ENCODE data around the gene PRICKLE2.

PRICKLE2 gene

DNA sequence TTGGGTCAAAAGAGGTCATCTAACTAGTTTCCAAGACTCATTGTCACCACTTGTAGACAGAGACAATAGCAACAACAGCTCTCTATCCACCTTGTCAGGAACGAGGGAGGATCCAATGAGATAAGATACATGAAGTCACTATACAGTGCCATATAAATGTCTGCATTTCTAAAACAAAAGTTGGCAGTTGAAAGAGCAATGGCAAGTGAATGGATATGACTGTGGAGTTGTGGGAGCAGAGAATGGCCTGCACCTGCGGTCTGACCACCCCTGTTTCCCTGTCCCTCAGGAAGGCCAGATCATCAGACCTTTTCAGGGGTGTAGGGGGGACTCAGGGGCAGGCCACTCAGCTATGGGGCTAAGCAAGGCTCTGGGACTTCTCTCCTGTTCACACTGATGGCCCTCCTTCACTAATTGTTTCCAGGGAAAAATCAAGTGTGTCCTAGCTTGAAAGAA is 161.3 kb downstream of the PRICKLE2 start:
- DNase-seq: no peak

DNA sequence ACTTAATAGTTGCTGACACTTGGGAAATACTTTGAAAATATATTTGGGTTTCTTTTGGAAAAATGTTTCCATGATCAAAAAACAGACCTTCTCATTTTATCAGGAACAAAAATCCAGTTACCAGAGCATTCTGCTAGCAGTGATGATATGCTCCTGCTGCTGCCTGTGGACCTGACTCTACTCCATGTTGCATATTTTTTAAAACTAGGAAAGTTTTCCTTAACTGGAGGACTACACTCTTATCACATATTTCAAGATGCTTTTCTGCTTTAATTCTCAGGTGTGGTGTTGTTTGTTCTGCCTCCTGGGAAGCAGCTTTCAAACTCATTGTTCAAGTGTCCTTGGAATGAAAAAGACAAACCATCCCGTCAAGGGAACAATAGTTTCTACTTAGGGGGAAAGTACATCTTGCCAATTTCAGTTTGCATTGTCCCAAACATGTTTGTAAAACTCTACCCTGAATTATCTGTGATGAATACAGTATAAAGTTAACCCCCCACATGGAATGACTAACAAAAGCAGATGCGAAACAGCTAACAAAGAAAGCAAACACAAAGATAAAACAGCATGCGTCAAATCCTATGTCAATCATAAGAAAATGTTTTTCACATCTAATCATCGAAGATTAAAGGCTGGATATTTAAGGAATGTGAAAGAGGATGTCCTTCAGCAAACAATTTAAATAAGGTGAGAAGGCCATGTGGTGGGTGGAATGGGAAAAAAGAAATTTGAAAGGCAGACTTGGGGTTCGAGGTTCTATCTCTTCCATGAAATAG is 161.9 kb downstream of the PRICKLE2 start:
- no peak for DNase-seq

DNA sequence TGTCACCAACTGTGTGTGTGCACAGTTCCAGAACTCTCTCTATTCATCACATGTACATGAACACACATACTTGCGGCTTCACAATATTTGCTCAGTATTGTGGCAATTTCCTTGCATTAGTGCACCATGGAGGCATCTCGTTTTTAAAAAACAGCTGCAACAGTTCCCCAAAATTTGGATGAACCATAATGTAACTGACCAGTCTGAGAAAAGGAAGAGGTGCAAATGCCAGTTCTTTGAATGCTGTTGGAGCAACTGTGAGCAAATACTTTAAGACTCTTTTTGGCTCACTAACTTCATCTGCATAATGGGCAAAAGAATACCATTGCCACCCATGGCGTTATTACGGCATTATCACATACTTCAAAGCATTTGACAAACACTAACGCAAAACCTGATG is 163.6 kb downstream of the PRICKLE2 start:
- DNase-seq: no peak

DNA sequence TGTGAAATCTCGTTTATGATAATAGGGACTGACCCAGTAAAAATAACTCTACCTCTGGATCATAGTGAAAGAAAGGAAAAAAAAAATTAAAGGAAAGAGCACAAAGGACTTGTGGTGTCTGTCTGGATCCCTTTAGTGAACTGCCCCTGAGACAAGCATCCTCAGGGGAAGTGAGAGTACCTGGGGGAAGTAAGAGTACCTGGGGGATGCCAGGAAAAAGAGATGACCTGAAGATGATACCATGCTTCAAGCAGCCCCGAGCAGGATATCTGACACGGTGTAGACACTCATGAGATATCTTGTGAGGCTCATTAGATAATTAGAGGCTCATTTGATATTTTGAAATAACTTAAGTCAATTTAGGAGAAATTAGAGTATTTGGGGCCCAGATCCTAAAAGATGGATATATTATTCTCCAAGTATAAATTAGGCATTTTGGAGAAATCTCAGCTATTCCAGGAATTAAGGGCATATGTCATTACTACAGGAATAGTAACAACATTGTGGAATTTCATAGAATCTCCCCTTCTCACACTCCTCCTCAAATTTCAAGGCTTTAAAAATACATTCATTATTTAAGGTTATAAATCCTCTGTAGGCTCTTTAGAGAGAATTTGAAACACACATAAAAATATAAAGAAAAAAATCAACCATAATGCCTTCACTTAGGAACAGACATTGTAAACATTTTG is 165.6 kb downstream of the PRICKLE2 start:
- DNase-seq: no peak

DNA sequence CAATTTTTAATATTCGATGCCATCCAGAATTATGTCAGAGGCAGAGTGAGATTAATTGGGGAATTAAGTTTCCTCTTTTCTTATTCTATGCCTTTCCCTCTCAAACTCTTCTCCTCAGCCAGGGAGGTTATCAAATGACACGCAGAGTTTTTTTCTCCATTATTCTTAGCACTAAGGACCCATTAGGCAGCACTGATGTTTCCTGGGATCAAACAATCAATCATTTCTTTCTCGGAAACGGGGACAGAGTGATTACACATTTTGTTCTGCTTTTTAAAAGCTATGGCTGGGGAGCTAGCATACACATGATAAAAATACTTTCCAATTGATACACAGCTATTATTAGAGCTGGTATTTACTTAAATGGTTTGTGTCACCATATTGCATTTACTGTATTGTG is 166.7 kb downstream of the PRICKLE2 start:
- DNase-seq: peak; percentile 16

DNA sequence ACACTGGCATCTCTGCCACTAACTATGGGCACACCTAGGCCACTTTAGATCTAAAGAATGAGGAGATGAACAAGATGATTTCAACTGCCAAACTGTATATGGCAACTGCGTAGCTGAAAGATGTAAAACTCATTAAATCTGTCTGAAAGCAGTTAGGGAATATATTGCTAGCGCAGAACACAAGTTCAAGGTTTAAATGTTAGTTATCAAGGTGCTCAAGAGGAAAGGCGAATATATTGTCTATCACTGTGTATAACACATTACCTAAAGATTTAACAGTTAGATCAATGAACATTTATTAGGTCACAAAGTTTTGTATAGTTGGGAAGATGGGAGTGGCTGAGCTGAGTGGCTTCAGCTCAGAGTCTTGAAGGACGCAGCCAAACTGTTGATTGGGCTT is 168.0 kb downstream of the PRICKLE2 start:
- DNase-seq: no peak

DNA sequence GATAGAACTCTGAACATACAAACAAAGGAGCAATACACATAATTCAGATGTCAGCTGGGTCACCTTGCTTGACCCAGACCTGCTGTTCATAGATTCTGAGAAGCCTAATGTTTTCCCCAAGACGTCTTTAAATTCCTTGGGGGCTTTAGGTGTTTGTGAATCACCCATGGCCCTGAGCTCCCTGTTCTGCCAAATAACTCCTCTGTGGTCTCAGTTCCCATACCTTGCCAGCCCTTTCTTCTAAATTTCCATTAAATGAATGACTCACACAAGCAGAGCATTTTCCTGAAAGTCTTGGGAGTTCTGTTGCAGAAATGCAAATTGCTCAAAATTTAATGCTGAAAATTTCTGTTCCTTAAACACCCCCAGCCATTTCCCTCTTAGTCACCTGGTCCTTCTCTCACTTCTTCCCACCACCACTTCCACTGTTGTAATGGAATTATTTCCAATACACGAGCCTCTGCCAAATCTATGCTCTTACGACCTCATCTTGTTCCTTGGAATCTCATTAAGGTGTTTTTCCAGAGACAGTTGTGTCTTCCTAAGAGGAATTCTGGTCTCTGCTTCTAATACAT is 168.6 kb downstream of the PRICKLE2 start:
- no peak for DNase-seq

DNA sequence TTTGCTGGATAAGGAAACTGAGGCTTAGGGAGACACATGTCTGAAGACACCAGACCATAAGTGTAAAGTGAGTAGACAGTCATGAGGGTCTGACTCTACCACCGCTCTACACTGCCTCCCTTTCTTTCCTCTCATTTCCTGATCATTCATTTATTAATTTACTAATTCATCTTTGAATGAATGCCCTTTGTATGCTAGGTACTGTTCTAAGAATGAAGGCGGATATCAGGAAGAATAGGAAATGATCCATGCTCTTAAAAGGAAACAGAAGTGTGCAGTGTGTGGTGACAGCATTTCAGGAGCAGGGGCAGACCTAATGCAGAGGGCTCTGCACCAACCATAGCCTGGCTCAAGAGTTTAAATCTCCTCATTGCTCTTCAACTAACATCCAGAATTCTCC is 170.2 kb downstream of the PRICKLE2 start:
- no peak for DNase-seq

DNA sequence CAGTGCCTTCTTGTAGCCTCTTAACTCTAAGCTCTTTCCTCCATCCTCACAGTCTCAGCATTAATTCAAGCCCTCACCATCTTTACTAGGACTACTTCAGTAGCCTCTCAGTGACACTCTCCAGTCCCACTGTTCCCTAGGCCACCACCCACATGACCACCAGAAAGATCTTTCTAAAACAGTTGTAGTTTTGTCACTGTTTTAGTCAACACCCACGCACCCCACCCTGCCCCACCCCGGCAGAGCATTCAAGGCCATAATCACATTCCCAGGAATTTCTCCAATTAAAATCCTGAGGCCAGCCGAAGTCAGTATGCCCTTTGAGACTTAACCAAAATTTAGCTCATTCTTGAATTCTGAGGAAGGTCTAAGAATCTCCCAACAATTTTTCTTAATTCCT is 170.8 kb downstream of the PRICKLE2 start:
- no peak for DNase-seq

DNA sequence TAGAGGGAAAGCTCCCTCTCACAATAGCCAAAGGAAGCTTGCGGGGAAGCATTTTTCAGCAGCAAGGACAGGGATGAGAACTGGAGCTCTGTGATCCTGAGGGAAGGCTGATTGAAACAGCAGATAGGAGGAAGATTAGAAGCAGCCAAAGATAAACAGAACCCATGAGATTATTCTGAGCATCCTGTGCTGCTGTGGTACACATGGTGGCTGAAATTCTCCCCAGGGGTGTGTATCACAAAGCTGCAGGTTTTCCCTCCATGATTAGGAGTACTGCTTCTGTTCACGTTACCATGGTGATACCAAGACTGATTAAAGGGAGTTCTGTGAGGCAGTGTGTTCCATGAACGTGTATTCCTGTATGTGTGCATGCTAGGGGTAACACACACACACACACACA is 171.7 kb downstream of the PRICKLE2 start:
- DNase-seq: no peak

DNA sequence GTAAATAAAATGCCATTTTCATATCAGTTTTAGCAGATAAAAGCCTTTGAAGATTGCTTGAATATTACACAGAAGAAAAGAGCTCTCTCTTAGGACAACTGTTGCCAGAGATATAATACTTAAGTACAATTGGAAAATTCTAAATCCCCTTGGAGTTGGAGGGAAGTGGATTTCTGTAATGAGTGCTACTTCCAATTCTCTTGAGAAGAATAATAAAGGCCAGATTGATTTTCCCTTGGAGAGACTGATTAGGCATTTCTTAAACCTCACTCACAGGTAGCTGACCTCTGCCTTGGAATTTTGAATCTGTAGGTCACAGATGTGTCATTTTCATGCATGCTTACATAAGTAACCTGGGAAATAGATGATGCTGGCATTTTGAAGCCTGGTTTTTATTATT is 172.1 kb downstream of the PRICKLE2 start:
- no peak for DNase-seq

DNA sequence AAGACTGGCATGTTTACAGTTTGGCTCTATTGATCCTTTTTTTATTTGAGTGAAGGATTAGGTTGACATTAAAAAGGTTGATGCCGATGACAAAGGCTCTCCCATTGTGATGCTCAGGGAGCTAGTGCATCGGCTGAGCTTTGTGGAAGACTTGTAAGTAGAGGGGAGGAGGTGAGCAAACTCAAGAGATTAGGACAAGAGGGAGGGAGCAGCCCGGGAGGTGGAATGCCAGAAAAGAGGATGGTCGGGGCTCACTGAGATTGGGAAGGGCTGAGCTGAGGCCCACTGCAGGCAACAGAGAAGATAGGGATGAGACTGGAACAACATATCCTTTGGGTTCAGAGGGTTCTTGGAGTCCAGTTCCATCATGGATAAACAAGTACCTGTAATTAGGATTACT is 175.4 kb downstream of the PRICKLE2 start:
- no peak for DNase-seq

DNA sequence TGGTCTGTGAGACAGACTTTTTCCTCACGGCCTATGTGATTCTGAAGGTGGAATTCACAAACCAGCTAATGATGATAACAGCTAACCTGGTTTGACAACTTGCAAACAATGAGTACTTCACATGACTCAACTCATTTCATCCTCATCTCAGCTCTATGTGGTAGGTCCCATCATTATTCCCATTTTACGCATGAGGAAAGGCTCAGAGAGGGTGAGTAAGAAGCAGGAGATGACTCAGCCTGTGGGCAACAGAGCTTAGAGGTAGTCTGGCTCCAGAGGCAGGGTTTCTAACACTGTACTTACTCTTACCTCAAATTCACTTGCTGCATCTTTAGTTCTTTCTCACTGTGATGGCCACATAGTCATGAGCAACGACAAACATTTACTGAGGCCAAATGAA is 176.1 kb downstream of the PRICKLE2 start:
- no peak for DNase-seq

DNA sequence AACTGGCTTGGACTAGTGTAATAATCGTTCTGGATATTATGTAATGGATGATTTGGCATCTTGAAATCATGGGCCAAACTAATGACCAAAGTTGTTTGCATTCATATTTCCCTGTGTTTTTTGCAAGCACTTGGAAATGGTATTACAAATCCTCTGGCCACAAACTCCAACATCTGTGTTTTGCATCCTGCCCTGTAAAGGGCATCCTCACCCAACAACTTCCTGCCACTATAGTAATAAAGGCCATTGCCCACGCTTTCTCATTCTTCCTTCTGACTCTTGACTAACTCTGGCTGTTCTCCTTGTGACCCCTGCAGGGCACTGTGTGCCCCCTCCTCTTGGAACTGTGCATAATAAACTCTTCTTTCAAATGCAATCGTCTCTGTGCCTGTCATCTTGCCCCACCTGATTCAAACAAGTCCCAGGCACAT is 176.6 kb downstream of the PRICKLE2 start:
- DNase-seq: no peak

DNA sequence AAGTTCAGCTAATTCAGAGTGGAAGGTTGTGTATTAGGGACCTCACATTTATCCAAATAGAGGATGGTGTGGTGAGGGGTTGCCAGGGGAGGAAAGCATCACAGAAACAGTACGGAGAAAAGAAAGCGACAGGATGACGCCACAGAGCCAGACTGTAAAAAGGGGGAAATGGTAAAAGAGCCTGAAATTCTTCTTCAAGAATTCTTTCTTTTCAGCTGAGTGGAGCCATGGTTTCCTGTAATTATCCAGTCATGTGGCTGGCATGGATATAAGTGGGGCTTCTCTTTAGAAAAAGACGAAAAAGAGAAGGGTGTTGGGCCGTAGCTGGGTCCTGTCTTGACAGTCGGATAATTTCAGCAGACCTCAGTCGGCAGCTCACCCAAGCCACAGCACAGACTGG is 177.5 kb downstream of the PRICKLE2 start:
- DNase-seq: no peak

DNA sequence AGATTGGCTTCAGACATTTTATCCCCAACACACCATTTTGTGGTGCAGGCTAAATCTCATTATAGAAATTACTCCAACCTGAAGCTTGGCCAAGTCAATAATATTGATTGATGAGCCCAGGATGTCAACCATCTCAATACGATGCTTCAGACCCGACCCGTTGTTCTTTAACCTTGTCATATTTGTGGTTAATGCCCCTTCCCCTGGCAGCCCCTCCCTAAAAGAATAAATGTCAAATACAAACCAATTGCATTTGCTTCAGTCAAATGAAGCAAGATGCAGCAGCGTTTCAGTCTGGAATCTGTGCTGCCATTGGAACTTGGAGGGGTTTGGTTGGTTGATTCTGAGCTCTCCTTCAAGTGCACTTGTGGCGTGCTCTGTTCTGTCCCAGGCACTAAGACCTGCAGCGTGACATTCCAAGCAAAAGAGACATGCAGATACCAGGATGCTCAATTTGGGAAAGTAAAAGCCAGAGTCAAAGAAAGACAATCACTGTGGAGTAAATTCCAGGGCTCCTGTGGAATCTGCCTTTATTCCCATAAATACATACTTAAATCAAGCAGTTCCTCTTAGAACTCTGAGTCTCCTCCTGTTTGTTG is 178.2 kb downstream of the PRICKLE2 start:
- DNase-seq: peak; percentile 10

DNA sequence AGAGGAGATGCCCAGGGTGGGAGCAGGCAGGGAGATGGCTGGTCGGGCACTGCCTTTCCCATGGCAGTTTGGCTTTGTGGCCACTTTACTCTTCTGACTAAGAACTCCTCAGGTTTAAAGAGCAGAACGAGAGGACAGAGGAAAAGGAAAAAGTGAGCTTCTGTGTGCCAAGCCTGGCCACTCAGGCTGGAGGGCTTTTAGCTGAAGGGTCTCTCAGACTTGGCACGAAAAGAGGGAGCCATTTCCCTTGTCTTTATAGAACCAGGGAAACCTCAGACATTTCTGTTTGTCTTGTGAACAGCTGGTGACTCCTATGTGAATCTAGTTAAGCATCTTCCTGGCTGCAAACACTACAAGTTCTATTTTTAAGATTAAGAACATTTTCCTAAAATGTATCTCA is 178.7 kb downstream of the PRICKLE2 start:
- DNase-seq: peak; percentile 31

DNA sequence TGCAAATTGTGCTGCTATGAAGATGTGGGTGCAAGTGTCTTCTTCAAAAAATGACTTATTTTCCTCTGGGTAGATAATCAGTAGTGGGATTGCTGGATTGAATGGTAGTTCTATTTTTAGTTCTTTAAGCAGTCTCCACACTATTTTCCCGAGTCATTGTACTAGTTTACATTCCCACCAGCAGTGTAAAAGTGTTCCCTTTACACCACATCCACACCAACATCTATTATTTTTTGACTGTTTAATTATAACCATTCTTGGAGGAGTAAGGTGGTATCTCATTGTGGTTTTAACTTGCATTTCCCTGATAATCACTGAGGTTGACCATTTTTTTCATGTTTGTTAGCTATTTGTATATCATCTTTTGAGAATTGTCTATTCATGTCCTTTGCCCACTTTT is 182.3 kb downstream of the PRICKLE2 start:
- DNase-seq: no peak

Data from NCI-H1105 treated with DMSO at 0.1 percent for 48 hours (cell line).